C1 segment of cervical spinal cord (tissue), 14 donors: Measurements from ENCODE around the gene CDK8.
"Not testable (repeated sequence)": the region's sequence is repeated elsewhere in the genome, so short reads cannot be mapped to it uniquely, and the experiment has no call there.

Source experiments
- DNase-seq, 14 donors: peaks; one replicate each; lab custom pipeline; 2025; lab: John Stamatoyannopoulos, UW

Gene CDK8

GRCh38 chr13:26253262-26253786 is 605 bp upstream of the CDK8 start:
- DNase-seq: no peak

GRCh38 chr13:26254583-26255111 is 718 bp downstream of the CDK8 start:
- DNase-seq: peak in 13 of 14 donors; percentile 4 to 65 (median 41)

- DNase-seq: no peak
Observed at GRCh38 chr13:26255115-26255514, 1.2 kb downstream of the CDK8 start.

- no peak for DNase-seq
Observed at GRCh38 chr13:26255691-26256277, 1.9 kb downstream of the CDK8 start.

- DNase-seq: no peak
Observed at GRCh38 chr13:26257049-26257448, 3.1 kb downstream of the CDK8 start.

GRCh38 chr13:26259634-26260033 is 5.7 kb downstream of the CDK8 start:
- no peak for DNase-seq

GRCh38 chr13:26262156-26262555 is 8.2 kb downstream of the CDK8 start:
- DNase-seq: no peak

- DNase-seq: no peak
Observed at GRCh38 chr13:26266311-26266710, 12.4 kb downstream of the CDK8 start.

- no peak for DNase-seq
Observed at GRCh38 chr13:26270707-26271106, 16.8 kb downstream of the CDK8 start.

GRCh38 chr13:26272621-26273020 is 18.7 kb downstream of the CDK8 start:
- no peak for DNase-seq

- no peak for DNase-seq
Observed at GRCh38 chr13:26280295-26280694, 26.4 kb downstream of the CDK8 start.

GRCh38 chr13:26280822-26281221 is 26.9 kb downstream of the CDK8 start:
- DNase-seq: no peak

- not testable (repeated sequence) for DNase-seq
Observed at GRCh38 chr13:26285911-26286310, 32.0 kb downstream of the CDK8 start.

- not testable (repeated sequence) for DNase-seq
Observed at GRCh38 chr13:26288838-26289237, 34.9 kb downstream of the CDK8 start.

- DNase-seq: no peak
Observed at GRCh38 chr13:26295812-26296211, 41.9 kb downstream of the CDK8 start.

GRCh38 chr13:26299168-26299750 is 45.3 kb downstream of the CDK8 start:
- DNase-seq: no peak

- no peak for DNase-seq
Observed at GRCh38 chr13:26300140-26300539, 46.2 kb downstream of the CDK8 start.

- DNase-seq: no peak
Observed at GRCh38 chr13:26305676-26306075, 51.7 kb downstream of the CDK8 start.

- DNase-seq: no peak
Observed at GRCh38 chr13:26307701-26308100, 53.8 kb downstream of the CDK8 start.

- DNase-seq: no peak
Observed at GRCh38 chr13:26308250-26308649, 54.3 kb downstream of the CDK8 start.

- no peak for DNase-seq
Observed at GRCh38 chr13:26308836-26309235, 54.9 kb downstream of the CDK8 start.

GRCh38 chr13:26310003-26310402 is 56.1 kb downstream of the CDK8 start:
- peak in 1 of 14 donors; percentile 41 for DNase-seq

GRCh38 chr13:26310470-26310869 is 56.5 kb downstream of the CDK8 start:
- no peak for DNase-seq
